ENCODE data around the gene QPRT. TPM values are rescaled to one million over a fixed set of nuclear protein-coding genes. Genes with fewer than 3 reads are reported as not detected.
"Not testable (repeated sequence)": the region's sequence is repeated elsewhere in the genome, so short reads cannot be mapped to it uniquely, and the experiment has no call there.

The QPRT gene
- total and polyA plus RNA-seq, 2 of the 13 experiments (the other 11 are each of a cell fraction or from before 2014, with no cell fraction given) = 130 to 218 TPM

DNA sequence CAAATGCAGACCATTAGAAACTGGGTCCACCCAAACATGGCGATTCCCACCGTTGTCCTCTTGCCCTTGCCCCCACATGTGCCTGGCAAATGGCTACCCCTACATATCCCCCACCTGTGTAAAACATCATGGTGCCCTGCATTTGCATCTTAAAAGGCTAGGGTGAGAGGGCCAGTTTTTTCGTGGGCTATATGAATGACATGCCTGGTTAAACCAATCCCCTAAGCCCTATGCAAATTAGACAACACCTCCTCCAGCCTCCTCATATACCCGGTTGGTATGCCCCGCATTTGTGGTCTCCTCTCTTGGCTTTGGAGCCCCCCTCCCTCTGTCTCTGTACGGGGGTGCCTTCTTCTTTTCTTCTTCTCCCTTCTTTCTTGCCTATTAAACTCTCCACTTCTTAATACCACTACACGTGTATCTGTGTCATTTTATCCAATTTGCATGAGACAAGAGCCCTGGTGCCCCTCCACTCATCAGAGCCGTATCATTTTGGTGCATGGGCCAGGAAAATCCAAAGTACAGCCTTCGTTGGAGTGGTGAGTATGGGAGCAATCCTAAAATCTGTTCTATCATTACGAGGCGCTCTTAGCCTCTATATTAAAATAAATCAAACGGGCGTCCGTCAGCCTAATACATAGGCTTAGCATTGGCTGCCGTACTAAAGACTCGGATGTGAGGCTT, 30.1 kb downstream of the QPRT start (continued):
- TF ChIP-seq, protein P1, sequence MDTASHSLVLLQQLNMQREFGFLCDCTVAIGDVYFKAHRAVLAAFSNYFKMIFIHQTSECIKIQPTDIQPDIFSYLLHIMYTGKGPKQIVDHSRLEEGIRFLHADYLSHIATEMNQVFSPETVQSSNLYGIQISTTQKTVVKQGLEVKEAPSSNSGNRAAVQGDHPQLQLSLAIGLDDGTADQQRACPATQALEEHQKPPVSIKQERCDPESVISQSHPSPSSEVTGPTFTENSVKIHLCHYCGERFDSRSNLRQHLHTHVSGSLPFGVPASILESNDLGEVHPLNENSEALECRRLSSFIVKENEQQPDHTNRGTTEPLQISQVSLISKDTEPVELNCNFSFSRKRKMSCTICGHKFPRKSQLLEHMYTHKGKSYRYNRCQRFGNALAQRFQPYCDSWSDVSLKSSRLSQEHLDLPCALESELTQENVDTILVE (CRISPR knock-in tag; IDR thresholded peaks at IDR 0.05) = no peak
- TF ChIP-seq ZBTB1 (CRISPR knock-in tag; IDR thresholded peaks at IDR 0.05; ENCODE audit: borderline replicate concordance) (no peak), ZNF660 (CRISPR knock-in tag; IDR thresholded peaks at IDR 0.05; ENCODE audit: borderline replicate concordance, low read depth) (no peak), YEATS2 (CRISPR knock-in tag; IDR thresholded peaks at IDR 0.05; ENCODE audit: borderline replicate concordance) (no peak), MEIS1 (CRISPR knock-in tag; IDR thresholded peaks at IDR 0.05; ENCODE audit: borderline replicate concordance) (no peak), RBFOX2 (IDR thresholded peaks at IDR 0.05; ENCODE audit: low read depth, low read length) (no peak)
- TF ChIP-seq, protein P2, sequence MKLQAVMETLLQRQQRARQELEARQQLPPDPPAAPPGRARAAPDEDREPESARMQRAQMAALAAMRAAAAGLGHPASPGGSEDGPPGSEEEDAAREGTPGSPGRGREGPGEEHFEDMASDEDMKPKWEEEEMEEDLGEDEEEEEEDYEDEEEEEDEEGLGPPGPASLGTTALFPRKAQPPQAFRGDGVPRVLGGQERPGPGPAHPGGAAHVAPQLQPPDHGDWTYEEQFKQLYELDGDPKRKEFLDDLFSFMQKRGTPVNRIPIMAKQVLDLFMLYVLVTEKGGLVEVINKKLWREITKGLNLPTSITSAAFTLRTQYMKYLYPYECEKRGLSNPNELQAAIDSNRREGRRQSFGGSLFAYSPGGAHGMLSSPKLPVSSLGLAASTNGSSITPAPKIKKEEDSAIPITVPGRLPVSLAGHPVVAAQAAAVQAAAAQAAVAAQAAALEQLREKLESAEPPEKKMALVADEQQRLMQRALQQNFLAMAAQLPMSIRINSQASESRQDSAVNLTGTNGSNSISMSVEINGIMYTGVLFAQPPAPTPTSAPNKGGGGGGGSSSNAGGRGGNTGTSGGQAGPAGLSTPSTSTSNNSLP (IDR thresholded peaks at IDR 0.05; ENCODE audit: low read depth, low read length) = no peak

DNA sequence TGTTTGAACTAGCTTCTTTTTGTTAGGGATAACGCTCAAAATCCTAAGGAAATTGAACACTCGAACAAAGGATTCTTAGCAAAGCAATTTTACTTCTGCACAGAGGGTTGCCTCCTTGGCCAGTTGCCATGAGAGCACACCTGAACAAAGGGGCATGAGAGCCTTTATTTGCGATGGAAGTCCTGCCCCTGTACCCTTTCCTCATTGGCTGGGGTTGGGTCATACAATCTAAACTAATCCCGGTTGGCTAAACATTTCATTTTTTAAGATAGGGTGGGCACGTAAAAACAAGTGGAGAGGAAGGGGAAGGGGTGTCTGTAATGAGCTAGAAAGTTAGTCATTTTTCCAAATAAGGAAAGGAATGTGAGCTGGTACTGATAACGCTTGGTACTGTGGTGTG, 30.7 kb downstream of the QPRT start:
- H3K4me3 ChIP-seq (replicated peaks in 1 of 3; ENCODE audit: insufficient read depth in 1 of 3, low read depth in 2 of 3, low read length in 3 of 3); in situ Hi-C loops (cut with HindIII; ENCODE audit: extremely low pct_ligation_motif_present, low pct_unique_long_range_greater_than_20kb); H2AFZ ChIP-seq (ENCODE audit: low read length); intact Hi-C loops (cut with micrococcal nuclease; ENCODE audit: unreplicated experiment); H3K9me3 ChIP-seq (ENCODE audit: low read length); BruUV-seq (replicated peaks); H4K20me1 ChIP-seq (ENCODE audit: insufficient read depth, low read length); DNase-seq (ENCODE audit: low spot score); H3K79me2 ChIP-seq (ENCODE audit: insufficient read depth, low read length); H3K27ac ChIP-seq (ENCODE audit: extremely low read length, insufficient read depth, low read length); H3K27me3 ChIP-seq (ENCODE audit: control insufficient read depth in 1 of 2, insufficient read depth in 2 of 2, low read length in 2 of 2); ATAC-seq; H3K9ac ChIP-seq (ENCODE audit: insufficient read depth, low read depth, low read length); FAIRE-seq; H3K4me2 ChIP-seq (ENCODE audit: low read depth, low read length); H3K36me3 ChIP-seq (replicated peaks in 1 of 2; ENCODE audit: control insufficient read depth in 1 of 2, insufficient read depth in 2 of 2, low read length in 2 of 2): not testable (repeated sequence)
- ChIA-PET POLR2A (interaction anchor here (1.1 kb wide), 1 partner anchor 9 kb away, joined by 7 read pairs; no protein-coding TSS in a partner anchor), CTCF (ENCODE audit: low intra/inter-chr PET ratio, low total read pairs) (interaction anchor here (1.4 to 1.8 kb wide), 2 partner anchors 9 to 18 kb away, joined by 3 to 9 read pairs; no protein-coding TSS in a partner anchor)
- WGBS (ENCODE audit: low lambda C conversion rate) = 44% methylated on average over 6 of the region's 6 CpGs
- peaks cover 32% of the 10 kb centered on the region for H3K4me1 ChIP-seq (ENCODE audit: insufficient read depth, low read length)
